ENCODE data around the gene ADRA2B.

ADRA2B gene

DNA sequence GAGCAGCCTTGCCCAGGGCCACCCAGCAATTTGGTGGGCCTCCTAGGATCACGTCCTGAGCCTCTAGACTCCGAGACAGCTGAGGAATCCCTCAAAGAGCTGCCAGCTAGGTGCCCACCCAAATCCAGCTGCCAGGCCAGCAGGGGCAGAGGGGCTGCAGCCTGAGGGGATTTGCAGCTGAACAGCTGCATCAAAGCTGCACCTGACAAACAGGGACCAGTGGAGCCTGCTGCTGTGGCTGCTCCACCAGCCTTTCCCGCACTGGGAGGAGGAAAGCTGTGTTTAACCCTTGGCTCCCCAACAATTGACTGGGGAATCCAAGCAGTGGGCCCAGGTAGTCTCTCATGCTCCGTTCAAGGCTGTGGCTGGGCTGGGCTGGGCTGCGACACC lies 8.2 kb downstream of the ADRA2B start:
- ATAC-seq (replicated peaks) (no peak), DNase-seq (no peak)
- Mint-ChIP-seq H3K36me3 (ENCODE audit: insufficient read depth) (peaks cover 19% of the 10 kb centered on the region), H3K4me1 (ENCODE audit: low read depth in 2 of 2) (no peaks in the 10 kb centered on the region), H3K9me3 (peaks cover 4 to 13% of the 10 kb centered on the region in 2 donors), H3K27me3 (peaks cover 6 to 22% of the 10 kb centered on the region in 2 donors), H3K27ac (no peak overlapping the region), H3K4me3 (no peak overlapping the region)

- Mint-ChIP-seq H3K36me3 (ENCODE audit: insufficient read depth) (peaks cover 16% of the 10 kb centered on the region), H3K4me1 (ENCODE audit: low read depth in 2 of 2) (no peaks in the 10 kb centered on the region), H3K27ac (no peak overlapping the region), H3K9me3 (peaks cover 4 to 13% of the 10 kb centered on the region in 2 donors), H3K27me3 (peaks cover 6 to 22% of the 10 kb centered on the region in 2 donors), H3K4me3 (no peak overlapping the region)
- ATAC-seq (replicated peaks) (no peak), DNase-seq (no peak)
Measured at GRCh38 chr2:96107708-96108065, 8.7 kb downstream of the ADRA2B start.

DNA sequence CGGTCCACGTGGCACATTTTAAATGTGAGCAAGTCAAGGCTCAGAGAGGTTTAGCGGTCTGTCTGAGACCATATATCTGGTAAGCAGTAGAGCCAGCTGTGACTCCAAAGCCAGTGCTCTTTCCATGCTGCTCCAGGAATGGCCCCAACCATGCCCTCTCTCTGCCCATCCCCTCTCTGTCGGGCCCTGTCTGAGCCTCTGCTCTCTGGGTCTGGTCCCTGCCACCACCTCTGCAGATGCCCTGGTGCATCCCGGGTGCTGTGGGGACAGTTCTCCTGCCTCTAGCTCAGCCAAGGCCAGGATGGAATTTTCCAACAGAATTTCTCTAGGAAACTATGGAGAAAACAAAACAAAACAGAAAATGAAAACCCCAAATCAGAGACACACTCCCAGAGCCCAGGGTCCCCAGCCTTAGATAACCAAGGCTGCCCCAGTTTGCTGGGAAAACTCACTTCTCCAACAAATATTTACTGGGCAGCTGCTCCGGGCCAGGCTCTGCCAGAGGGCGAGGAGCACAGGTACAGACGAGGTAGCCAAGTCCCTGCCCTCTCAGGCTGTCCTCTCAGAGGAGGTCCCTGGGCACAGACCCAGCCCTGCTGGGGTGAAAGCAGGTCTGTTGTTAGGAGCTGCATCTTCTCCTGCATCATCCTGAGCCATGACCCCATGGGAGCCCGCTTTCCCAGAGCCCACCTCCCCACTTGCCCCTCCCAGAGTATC lies 9.2 kb downstream of the ADRA2B start:
- Mint-ChIP-seq H3K4me1 (ENCODE audit: low read depth in 2 of 2) (no peaks in the 10 kb centered on the region), H3K27ac (no peak overlapping the region), H3K9me3 (peaks cover 4 to 13% of the 10 kb centered on the region in 2 donors), H3K4me3 (no peak overlapping the region), H3K27me3 (peaks cover 6 to 22% of the 10 kb centered on the region in 2 donors), H3K36me3 (ENCODE audit: insufficient read depth) (peaks cover 16% of the 10 kb centered on the region)
- ATAC-seq (replicated peaks) = no peak
- no peak for DNase-seq

DNA sequence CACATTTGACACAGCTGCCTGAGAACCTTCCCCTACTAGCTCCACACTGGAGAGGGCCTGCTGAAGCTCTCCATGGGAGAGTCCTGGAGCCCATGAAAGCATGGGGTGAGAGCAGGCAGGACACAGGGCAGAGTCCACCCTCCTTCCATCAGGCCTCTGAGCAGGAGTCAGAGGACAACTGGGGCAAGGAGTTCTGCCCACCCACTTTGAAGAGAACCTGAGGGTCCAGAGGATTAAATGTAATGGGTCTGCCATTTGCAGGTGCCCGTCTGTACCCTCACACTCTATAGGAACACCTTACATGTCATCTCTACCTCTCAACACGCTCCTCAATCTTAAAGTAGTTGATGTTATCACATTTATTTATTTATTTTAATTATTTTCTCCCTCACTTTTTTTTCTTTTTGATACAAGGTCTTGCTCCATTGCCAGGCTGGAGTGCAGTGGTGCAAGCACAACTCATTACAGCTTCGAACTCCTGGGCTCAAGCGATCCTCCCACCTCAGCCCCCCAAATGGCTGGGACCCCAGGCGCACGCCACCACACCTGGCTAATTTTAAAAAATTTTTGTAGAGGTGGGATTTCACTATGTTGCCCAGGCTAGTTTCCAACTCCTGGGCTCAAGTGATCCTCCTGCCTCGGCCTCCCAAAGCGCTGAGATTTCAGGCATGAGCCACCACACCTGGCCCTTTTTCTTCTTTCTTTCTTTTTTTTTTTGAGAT lies 10.2 kb downstream of the ADRA2B start:
- Mint-ChIP-seq H3K4me1 (ENCODE audit: low read depth in 2 of 2) (no peaks in the 10 kb centered on the region), H3K4me3 (no peak overlapping the region), H3K36me3 (ENCODE audit: insufficient read depth) (peaks cover 17% of the 10 kb centered on the region), H3K9me3 (peaks cover 4 to 13% of the 10 kb centered on the region in 2 donors), H3K27ac (no peak overlapping the region), H3K27me3 (peaks cover 6 to 22% of the 10 kb centered on the region in 2 donors)
- no peak for ATAC-seq (replicated peaks)
- DNase-seq = no peak

DNA sequence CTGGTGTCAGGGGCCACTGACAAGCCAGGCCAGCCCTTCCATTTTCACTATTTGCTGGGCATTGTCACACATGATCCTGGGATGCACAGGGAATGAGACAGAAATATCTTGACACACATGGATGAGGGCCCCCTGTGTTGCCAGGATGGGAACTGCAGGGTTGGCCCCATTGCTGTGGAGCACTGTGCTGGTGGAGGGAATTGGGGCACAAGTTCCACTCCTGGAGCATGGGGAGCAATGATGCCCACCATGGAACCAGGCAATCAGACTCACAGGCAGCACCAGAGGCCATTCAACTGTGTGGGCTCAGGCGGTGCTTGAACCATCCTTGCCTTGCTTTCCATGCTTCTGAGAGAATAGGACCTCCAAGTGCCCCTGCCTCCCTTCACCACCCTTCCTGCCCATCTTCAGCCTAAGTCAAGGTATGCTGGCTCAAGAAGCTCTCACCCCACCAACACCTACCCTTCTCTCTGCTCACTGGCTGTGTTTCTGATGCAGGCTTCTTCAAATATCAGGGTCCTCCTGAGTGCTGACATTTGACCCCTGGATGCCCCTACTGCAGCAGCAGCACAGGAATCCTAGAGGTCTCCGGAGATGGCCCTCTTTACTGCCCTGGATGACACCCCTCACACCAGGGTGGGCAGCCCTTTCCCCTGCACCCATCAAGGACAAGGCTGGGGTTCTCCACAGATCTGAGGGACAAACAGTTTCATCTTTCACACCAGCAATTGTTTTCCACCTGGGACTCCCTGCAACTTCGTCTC lies 11.0 kb downstream of the ADRA2B start:
- DNase-seq (no peak), ATAC-seq (replicated peaks) (no peak)
- H3K36me3 Mint-ChIP-seq (ENCODE audit: insufficient read depth) = peaks cover 17% of the 10 kb centered on the region
- H3K4me3 Mint-ChIP-seq = no peak overlapping the region
- H3K9me3 Mint-ChIP-seq = peaks cover 4 to 13% of the 10 kb centered on the region in 2 donors
- H3K4me1 Mint-ChIP-seq (ENCODE audit: low read depth in 2 of 2) = no peaks in the 10 kb centered on the region
- peaks cover 6 to 22% of the 10 kb centered on the region in 2 donors for H3K27me3 Mint-ChIP-seq
- no peak overlapping the region for H3K27ac Mint-ChIP-seq

GRCh38 chr2:96104487-96104861 lies 11.9 kb downstream of the ADRA2B start:
- Mint-ChIP-seq H3K4me1 (ENCODE audit: low read depth in 2 of 2) (no peaks in the 10 kb centered on the region), H3K27me3 (peaks cover 6 to 22% of the 10 kb centered on the region in 2 donors), H3K27ac (no peak overlapping the region), H3K36me3 (ENCODE audit: insufficient read depth) (peaks cover 17% of the 10 kb centered on the region), H3K4me3 (no peak overlapping the region), H3K9me3 (peaks cover 4 to 13% of the 10 kb centered on the region in 2 donors)
- no peak for DNase-seq
- no peak for ATAC-seq (replicated peaks)

GRCh38 chr2:96103761-96104486 lies 12.4 kb downstream of the ADRA2B start:
- Mint-ChIP-seq H3K4me3 (no peak overlapping the region), H3K27me3 (peaks cover 3 to 17% of the 10 kb centered on the region in 2 donors), H3K9me3 (peaks cover 4 to 13% of the 10 kb centered on the region in 2 donors), H3K36me3 (ENCODE audit: insufficient read depth) (peaks cover 17% of the 10 kb centered on the region), H3K27ac (no peak overlapping the region), H3K4me1 (ENCODE audit: low read depth in 2 of 2) (no peaks in the 10 kb centered on the region)
- ATAC-seq (replicated peaks) (no peak), DNase-seq (no peak)

DNA sequence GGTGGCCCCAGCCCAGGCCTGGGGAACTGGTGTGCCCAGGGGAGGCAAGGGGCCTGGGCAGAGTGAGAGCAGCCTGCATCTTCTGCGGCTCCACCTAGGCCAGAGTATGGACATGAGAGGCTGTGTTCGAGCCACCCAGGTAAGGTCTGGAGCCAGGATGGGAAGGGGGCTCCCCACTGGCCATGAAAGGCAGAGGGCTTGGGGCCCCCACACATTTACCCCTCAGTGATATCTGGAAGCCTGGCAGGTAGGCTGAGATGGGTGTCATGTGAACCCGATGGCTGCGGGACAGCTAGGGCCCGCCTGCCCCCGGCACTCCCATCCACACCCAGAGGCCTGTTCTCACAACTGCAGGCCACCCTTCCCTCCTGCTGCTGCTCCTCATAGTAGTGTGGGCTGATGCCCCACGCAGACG lies 13.2 kb downstream of the ADRA2B start:
- no peak overlapping the region for H3K4me3 Mint-ChIP-seq
- H3K9me3 Mint-ChIP-seq = peaks cover 4 to 13% of the 10 kb centered on the region in 2 donors
- H3K4me1 Mint-ChIP-seq (ENCODE audit: low read depth in 2 of 2) = no peaks in the 10 kb centered on the region
- ATAC-seq (replicated peaks) (no peak), DNase-seq (no peak)
- peaks cover 17% of the 10 kb centered on the region for H3K36me3 Mint-ChIP-seq (ENCODE audit: insufficient read depth)
- H3K27ac Mint-ChIP-seq = no peak overlapping the region
- peaks cover 0 to 9% of the 10 kb centered on the region in 2 donors for H3K27me3 Mint-ChIP-seq

DNA sequence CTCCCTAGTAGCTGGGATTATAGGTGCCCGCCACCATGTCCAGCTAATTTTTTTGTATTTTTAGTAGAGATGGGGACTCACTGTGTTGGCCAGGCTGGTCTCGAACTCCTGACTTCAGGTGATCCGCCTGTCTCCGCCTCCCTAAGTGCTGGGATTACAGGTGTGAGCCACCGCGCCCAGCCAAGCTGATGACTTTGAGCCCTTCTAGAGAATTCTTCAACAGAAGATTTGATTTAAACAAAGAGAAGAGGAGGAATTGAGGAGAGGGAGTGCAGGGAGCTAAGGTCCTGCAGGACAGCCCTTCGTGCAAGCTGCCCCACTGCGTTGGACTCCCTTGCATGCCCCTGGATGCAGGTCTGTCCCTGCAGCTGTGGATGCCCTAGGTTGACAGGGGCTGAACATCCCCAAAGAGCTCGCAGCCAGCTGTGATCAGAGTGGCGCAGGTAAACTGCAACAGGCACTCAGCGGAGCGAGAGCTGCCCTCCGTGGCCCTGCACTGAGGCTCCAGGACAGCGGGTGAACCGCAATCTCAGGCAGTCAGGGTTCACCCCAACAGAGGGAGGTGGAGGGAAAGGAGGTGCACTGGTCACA lies 13.7 kb downstream of the ADRA2B start:
- no peak overlapping the region for H3K4me3 Mint-ChIP-seq
- no peak for DNase-seq
- no peaks in the 10 kb centered on the region for H3K4me1 Mint-ChIP-seq (ENCODE audit: low read depth in 2 of 2)
- H3K27me3 Mint-ChIP-seq = peaks cover 0 to 4% of the 10 kb centered on the region in 2 donors
- peaks cover 16% of the 10 kb centered on the region for H3K36me3 Mint-ChIP-seq (ENCODE audit: insufficient read depth)
- no peak for ATAC-seq (replicated peaks)
- no peak overlapping the region for H3K27ac Mint-ChIP-seq
- H3K9me3 Mint-ChIP-seq = peaks cover 4 to 13% of the 10 kb centered on the region in 2 donors

DNA sequence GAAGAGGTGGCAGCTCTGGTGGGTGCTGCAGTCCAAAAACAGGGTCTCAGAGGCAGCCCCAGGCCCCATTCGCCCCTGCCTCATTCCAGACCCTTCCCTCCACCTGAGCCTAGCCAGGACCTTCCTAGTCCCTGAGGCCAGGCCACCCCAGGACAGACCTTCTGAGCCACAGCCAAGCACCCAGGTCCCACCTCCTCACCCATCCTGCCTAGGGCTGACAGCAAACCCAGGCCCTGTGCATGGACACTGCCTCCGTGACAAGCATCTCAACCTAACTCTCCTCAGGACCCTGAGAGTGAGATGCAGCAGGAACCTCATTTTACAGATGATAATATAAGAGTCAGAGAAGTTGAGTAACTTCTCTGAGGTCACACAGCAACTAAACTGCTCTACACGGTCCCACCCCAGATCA lies 15.5 kb downstream of the ADRA2B start:
- Mint-ChIP-seq H3K4me3 (no peak overlapping the region), H3K4me1 (ENCODE audit: low read depth in 2 of 2) (no peaks in the 10 kb centered on the region), H3K27ac (peak overlapping the region in 1 of 2 donors; percentile 49), H3K27me3 (no peaks in the 10 kb centered on the region), H3K36me3 (ENCODE audit: insufficient read depth) (peaks cover 10% of the 10 kb centered on the region), H3K9me3 (peaks cover 4 to 13% of the 10 kb centered on the region in 2 donors)
- DNase-seq (no peak), ATAC-seq (replicated peaks) (no peak)

- peaks cover 4 to 5% of the 10 kb centered on the region in 2 donors for H3K9me3 Mint-ChIP-seq
- no peaks in the 10 kb centered on the region for H3K27me3 Mint-ChIP-seq
- H3K36me3 Mint-ChIP-seq (ENCODE audit: insufficient read depth) = peaks cover 5% of the 10 kb centered on the region
- no peak overlapping the region for H3K4me3 Mint-ChIP-seq
- DNase-seq (no peak), ATAC-seq (replicated peaks) (no peak)
- H3K4me1 Mint-ChIP-seq (ENCODE audit: low read depth in 2 of 2) = no peaks in the 10 kb centered on the region
- H3K27ac Mint-ChIP-seq = peak overlapping the region in 1 of 2 donors; percentile 49
Measured at GRCh38 chr2:96099861-96100798, 16.2 kb downstream of the ADRA2B start.

All from effector memory CD8-positive, alpha-beta T cell (primary cell).